Adipose tissue (tissue), 3 donors: ENCODE results near the gene SIRT7. TPM values are rescaled to one million over a fixed set of nuclear protein-coding genes. Genes with fewer than 3 reads are reported as not detected.

Experiments used
- H3K27ac ChIP-seq: one replicate; pipeline ENCODE4 v1.5.1; 2013; ENCODE audit warnings: low read depth, low read length
- WGBS, 3 donors: extraction: QIAGEN DNeasy Blood & Tissue Kit; methylation state at CpG; one replicate each; pipeline ENCODE4 v1.1.7; 2013; 5-methylcytosine and 5-hydroxymethylcytosine counted together
- polyA plus RNA-seq, 3 donors: library from polyadenylated mRNA; stranded (reverse); fragments of 200-250 nt; gene quantifications; one replicate each; pipeline ENCODE4 v1.2.3, GENCODE V29; 2013
- donor health status: healthy with polysubstance abuse.
- donor health status: Bipolar disorder and iron deficiency.
- donor health status: healthy.

Gene SIRT7
- polyA plus RNA-seq, 3 donors, result 12.6 to 19.6 (median 19.0) TPM

DNA sequence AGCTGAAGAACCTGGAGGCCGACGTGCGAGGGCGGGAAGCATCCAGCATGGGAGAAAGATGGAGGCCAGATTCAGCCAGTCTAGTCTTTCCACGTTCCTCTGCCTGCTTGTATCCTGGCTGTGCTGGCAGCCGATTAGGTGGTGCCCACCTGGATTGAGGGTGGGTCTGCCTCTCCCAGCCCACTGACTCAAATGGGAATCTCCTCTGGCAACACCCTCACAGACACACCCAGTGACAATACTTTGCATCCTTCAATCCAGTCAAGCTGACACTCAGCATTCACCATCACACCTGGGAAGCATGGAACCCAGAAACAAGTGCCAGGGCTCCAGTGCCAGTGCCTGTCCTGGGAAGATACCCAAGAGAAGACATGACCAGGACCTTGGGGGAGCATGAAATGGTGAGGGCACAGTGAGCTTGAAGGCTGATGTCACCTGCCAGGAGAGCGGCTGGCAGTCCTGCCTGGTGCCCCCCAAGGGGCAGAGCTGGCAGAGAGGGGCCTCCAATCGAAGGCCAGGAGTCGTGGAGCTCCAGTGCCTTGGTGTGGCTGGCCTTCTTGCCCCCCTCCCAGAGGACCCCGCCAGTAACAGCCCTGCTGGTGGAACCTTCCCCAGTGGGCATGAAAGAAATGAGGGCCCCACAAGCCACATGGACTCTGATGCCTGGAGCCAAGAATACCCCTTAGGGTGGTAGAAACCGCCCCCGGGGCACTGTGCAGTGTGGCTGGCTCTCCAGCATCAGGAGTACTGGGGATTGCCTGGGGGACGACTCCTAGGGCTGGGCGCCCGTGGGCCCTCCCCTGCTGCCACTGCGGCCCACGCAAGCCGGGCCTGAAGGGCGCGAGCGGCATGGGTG is 16.6 kb downstream of the SIRT7 start:
- 50 to 64% (median 53%) methylated on average over 16 to 21 of the region's 21 CpGs for WGBS, 3 donors

DNA sequence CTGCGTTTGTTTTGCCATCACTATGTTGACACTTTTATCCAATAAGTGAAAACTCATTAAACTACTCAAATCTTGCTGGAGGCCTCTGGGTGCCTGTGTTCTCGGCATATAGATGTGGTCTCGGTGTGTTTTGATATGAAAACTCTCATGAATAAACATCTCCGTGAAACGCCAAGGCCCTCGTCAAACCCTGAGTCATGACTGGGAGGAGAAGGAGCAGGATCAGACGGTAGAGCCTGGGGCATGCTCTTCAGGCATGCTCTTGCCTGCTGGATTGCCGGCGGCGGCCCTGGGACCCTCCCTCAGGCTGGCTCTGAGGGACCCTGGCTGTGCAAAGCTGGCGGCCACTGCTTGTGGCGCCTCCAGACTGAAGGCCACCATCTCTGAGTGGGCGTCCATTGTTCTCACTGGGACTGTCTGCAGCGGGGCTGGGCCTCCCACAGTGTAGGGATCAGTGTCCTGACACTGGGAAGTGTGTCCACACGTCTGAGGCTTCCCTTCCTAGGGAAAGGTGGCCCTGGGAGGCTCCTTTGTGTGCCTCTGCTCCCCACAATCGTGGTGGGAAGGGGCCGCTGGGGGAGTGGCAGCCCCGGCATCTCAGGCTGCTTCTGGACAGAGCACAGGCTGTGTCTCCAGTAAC is 17.7 kb downstream of the SIRT7 start:
- no peak overlapping the region for H3K27ac ChIP-seq

More for the DNA sequence above, 16.6 kb downstream of the SIRT7 start:
- H3K27ac ChIP-seq, result no peak overlapping the region

DNA sequence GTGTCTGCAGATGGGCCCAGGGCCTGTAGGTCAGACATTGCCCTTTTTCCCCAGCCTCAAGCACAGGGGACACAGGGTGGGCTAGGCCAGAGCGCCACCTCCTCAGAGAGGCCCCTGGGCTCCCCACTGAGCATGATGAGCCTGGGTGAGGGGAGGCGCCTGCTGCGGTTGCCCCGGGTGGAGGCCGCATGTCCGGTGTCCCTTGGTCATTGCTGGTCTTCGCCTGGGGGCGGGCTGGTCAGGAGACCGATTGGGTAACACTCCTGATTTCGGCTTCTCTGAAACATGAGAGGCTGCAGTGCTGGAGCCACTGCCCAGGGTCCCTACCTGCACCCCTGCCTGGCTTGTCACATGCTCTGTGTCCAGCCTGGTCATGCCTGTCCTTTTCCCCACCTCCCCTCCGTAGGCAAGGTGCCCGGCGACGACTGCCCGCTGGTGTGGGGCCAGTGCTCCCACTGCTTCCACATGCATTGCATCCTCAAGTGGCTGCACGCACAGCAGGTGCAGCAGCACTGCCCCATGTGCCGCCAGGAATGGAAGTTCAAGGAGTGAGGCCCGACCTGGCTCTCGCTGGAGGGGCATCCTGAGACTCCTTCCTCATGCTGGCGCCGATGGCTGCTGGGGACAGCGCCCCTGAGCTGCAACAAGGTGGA is 18.3 kb downstream of the SIRT7 start:
- no peak overlapping the region for H3K27ac ChIP-seq
- 92 to 94% (median 93%) methylated on average over 22 of the region's 22 CpGs for WGBS, 3 donors

More for the DNA sequence above, 17.7 kb downstream of the SIRT7 start:
- WGBS, 3 donors, result 81 to 85% (median 82%) methylated on average over 18 of the region's 18 CpGs

DNA sequence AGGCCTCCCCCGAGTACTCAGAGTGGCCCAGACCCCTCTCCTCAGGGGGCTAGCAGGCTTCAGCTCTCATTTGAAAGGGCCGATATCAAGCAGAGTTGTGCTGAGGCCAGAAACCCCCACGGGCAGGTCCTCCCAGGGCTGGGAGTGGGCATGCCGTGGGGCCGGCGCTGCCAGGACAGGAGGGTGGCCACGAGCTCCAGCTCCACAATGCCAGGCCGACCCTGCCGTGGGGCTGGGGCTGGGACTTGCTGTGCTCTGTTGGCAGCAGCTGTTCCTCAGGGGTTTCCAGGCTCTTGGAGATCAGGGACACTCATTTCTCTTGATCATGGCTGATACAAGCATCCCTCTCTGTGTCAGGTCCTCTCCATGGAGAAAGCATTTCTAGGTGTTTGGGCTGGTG is 19.1 kb downstream of the SIRT7 start:
- H3K27ac ChIP-seq, result no peak overlapping the region
- 84 to 92% (median 89%) methylated on average over 9 of the region's 9 CpGs for WGBS, 3 donors

DNA sequence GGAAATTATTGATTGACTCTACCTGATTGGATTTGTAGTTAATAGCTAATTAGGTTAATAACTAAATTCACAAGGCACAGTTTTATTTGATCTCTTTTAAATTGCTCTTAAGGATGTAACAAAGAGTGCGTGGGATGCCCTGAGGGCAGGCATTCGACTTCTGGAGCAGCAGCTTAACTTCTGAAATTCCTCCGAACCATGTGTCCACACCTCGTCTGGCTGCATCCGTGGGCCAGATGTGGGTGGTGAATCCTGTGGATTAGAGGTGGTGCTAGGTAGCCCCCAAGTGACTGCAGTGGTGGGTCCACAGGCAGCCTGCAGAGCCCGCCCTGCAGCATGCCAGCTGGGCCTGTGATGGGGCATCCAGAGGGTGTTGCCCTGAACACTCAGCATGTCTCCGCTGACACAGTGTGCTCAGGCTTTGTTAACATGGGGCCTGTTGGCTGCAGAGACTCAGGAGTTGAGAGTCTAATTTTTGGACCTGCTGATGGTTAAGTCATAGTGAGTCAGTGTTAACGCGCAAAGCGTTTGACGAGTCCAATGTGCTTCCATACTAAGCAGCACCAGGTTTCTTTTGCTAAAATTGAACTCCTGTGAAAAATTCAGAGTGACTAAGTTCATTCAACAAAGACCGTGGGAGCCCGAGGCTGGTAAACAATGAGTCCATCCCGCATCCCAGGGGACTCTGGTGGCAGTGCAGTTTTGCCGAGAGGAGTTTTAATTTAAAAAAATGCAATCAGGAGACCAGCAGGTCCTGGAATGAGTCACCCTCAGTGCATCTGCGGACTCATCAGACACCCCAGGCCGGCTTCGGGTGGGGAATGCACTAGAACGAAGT is 19.7 kb downstream of the SIRT7 start:
- no peak overlapping the region for H3K27ac ChIP-seq
- 91 to 93% (median 91%) methylated on average over 19 of the region's 19 CpGs for WGBS, 3 donors

DNA sequence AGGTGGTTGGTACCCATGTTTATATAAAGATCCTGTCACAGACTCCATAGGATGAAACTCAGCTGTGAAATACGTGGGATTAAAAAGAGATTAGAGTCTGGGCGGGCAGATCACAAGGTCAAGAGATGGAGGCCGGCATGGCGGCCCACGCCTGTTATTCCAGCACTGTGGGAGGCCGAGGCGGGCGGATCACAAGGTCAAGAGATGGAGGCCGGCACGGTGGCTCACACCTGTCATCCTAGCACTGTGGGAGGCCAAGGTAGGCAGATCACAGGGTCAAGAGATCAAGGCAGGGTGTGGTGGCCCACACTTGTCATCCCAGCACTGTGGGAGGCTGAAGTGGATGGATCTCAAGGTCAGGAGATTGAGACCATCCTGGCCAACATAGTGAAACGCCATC is 22.6 kb downstream of the SIRT7 start:
- H3K27ac ChIP-seq, result no peak overlapping the region
- WGBS, 3 donors, result 87 to 94% (median 93%) methylated on average over 11 of the region's 11 CpGs

DNA sequence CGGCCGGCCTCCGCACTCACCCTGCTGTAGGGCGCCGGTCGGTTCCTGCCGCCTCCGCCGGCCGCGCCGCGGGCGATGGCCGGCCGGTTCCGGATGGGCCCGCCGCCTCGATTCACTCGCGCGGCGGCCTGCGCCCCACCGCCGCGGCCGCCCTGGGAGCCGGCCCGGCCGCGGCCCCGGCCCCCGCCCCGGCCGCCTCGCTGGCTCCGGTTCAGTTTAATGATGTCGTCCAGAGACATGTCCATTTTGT is 26.7 kb downstream of the SIRT7 start:
- H3K27ac ChIP-seq, result peak overlapping the region; percentile 78
- WGBS, 3 donors, result 0 to 2% (median 1%) methylated on average over 15 to 40 of the region's 40 CpGs

DNA sequence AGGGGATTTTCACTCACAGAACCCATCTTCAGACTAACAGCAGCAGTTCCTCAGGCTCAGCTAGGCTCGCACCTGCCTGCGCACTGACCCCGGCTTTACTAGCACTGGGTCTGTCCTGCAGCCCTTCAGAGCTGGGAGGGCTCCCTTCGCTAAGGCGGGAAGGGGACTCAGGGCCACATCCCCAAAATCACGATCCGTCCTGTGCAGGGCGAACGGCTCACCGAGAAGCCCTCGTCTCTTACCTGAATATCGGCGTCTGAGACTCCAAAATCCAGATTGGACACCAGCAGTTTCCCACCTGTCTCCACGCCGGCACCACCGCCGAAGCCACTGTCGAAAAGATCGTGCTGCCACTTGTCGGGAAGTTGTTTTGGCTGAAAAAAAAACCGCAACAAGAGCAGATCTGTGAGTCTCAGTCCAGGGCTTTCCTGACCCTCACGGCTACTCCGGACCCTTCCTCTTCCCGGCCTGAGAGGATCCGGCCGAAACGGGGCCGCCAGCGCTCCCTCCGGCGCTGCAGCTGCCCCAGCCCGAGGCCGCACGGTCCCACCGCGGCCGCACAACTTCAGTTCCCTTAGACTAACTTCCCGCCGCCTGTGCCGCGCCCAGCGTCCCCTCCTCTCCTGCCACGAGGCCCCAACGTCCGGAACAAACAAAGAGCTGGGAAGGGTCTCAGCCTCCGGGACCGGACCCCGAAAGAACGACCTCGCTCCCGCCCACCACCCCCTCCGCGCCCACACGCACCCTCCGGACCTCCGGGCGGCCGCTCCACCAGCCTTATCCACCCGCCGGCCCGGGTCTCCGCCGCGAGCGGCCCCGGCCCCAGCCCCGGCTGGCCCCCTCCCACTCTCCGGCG is 27.3 kb downstream of the SIRT7 start:
- WGBS, 3 donors, result 6 to 8% (median 7%) methylated on average over 57 to 69 of the region's 69 CpGs

DNA sequence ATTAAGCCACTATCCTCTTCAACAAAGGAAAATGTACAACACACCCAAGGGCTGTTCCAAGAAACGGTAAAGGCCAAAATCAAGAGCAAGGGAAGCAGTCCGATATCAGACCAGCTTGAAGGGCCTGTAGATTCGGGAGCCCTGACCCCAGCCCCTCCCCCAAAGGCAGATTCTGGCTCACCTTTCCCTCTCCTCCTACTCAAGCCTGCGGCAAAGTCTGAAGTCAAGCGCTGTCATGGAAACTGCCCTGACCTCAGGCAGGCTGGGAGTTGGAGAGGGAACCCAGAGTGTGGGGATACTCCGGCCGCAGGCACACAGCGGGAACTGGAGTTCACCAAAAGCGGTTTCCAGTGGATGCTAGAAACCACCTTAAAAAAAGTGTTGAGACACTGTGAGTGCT is 28.4 kb downstream of the SIRT7 start:
- no peak overlapping the region for H3K27ac ChIP-seq
- 85 to 94% (median 91%) methylated on average over 9 of the region's 9 CpGs for WGBS, 3 donors

More for the DNA sequence above, 27.3 kb downstream of the SIRT7 start:
- peak overlapping the region; percentile 78 for H3K27ac ChIP-seq

DNA sequence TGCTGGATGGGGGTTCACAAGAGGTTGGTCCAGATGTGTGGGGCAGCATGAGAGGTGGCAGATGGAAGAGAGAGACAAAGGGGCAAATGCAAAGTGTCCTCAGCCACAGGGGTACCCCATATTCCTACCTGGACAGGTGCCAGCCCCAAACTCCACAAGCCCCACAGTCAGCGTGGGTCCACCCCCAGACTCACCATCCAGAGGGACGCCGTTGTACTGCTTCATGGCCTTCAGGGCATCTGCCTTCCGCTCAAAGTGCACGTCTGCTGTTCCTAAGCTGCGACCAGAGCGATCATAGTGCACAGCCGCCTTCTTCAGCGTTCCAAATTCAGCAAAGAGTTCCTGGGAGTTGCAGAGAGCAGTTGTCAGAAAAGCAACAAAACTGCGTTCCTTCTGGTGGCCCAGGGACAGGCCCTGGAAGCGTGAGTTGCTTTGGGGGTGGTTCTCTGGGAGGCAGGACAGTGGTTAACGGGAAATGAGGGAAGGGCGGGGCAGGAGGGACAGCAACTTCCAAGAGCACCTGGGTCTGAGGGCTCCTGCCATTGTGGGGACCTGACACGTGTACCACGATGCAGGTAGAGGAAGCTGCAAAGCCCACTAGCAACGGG is 28.9 kb downstream of the SIRT7 start:
- H3K27ac ChIP-seq, result no peak overlapping the region
- WGBS, 3 donors, result 90 to 92% (median 90%) methylated on average over 16 of the region's 16 CpGs

DNA sequence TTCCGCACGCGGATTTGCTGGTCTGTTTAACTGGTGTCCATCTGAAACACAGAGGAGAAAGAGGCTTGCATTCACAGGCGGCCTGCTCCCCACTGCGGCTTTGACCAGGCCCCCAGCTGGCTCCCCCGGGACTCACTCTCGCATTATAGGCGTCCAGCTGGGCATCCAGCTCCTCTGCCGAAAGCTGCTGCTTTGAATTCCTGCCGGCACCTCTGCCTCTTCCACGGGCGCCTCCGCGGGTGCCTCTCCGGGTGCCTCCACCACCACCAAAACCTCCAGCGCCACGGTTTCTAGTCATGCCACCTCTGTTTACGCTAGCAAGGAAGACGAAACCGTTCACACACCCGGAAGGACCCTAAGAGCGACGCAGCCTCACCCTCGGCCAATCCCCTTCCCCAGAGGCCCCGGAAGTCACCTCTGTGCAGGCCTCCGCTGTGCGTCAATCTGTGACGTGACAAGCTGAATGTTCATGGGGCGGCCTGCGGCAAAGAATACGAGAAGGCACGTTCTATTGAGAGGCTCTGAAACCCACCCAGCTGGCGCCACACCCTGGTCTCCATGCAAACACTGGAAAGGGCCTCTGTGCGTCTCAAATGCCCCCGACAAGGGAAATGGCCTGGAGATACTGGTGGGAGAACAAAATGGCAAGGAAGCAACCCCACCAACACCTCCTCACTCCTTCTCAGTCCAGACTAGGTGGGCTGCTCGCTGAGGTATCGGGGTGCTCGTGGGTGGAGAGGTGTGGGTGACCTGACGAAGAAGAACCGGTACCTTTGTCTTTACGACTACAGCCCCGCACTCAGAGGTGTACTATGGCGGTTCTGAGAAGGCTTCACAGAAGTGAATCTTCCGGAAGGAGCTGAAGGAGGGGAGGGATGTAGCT is 29.6 kb downstream of the SIRT7 start:
- H3K27ac ChIP-seq, result no peak overlapping the region
- 93 to 95% (median 93%) methylated on average over 44 of the region's 44 CpGs for WGBS, 3 donors

DNA sequence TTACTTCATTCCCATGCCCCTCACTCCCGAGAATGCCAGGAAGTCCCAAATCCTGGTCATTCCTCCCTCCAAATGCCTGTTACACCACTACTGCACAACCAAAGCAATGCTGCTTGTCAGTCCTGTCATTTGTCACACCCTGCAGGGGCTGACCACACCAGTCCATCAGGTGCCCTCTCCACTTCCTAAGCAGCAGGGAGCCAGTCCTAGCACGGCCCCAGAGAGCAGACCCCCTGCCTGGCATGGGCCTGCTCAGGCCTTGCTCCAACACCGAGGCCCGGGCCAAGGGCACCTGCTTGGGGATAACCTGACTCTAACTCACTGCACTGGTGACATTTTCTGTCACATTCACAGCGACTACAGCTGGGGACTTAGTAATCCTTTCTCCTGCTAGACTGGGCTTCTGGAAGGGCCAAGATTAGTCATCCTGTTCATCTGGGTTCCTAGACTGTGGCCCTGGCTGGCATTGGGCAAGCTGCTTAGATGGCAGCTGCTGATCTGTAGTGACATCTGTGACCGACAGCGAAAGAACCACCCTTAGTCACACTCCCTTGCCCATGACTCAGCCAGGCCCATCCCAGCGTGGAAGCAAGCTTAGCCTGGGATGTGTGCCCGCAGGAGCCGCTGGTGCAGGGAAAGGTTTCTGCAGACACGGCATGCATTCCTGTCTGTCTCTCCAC is 32.0 kb downstream of the SIRT7 start:
- 90 to 94% (median 92%) methylated on average over 11 of the region's 11 CpGs for WGBS, 3 donors
- no peak overlapping the region for H3K27ac ChIP-seq

DNA sequence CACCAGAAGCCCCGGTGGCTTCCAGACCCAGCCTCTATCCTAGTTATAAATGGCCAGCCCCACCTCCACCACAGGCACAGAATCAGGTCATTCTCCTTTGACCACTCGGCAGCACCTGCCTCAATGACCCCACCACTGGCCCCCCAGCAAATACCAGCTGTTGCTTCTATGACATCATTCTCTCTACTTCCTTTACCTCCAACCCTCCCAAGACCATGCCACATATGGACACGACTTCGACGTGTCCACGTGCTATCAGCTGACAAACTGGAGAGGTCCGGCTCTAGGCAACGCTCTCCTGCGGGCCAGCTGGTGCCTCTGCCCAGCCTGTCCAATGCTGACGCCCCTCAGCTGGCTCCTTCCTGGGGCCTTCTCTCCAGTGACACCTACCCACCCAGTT is 32.5 kb downstream of the SIRT7 start:
- H3K27ac ChIP-seq, result no peak overlapping the region
- WGBS, 3 donors, result 89 to 91% (median 91%) methylated on average over 10 of the region's 10 CpGs

DNA sequence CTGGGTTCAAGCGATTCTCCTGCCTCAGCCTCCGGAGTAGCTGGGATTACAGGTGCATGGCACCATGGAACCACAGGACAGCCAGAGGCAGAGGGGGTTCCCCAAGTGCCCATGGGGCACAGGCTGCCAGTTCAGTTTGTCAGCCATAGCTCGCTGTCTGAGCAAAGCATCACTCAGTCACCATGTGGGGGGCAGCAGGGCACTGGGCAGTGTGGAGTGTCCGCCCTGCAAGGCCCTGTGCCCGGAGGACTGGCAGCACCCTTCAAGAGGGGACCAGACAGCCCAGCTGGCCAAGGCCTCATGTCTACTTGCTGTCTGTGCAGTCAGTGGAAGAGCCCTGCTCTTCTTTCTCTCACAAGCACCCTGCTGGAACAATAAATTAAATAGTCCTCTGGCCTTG is 33.0 kb downstream of the SIRT7 start:
- 93 to 95% (median 94%) methylated on average over 5 of the region's 5 CpGs for WGBS, 3 donors
- no peak overlapping the region for H3K27ac ChIP-seq

DNA sequence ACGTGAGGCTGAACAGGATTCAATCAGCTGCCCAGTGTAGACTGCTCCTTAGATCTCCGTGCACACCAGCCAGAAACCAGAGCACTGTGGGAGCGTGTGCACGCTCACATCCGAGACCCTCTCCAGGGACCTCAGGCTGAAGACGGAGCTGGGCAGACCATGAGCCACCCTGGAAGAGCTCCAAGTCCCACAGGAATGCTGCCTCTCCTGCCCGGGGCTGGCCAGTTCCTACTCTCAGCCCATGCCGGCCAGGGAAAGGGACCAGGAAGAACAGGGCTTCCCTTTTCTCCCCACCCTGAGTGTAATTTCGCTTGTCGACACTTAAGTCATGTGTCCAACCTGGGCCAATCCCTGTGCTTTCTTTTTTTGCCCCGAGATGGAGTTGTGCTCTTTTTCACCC is 33.5 kb downstream of the SIRT7 start:
- WGBS, 3 donors, result 53 to 75% (median 65%) methylated on average over 11 of the region's 11 CpGs
- H3K27ac ChIP-seq, result no peak overlapping the region

DNA sequence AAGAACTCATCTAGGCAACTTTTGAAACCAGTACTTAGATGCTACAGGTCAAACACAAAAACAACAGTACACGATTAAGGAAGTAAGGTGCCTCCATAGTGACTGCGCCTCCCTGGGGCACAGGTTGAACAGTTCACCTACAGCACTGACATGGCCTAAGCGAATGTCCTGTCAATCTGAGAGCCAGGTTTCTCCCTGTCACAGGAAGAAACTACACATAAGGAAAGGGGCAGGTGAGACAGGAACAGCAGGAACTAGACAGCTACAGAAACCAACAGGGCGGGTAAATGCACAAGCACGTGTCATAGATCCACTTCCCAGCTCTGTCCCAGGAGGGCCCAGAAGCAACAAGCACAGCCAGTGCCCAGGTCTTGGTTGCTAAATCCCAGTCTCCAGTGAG is 38.9 kb downstream of the SIRT7 start:
- 86 to 87% (median 87%) methylated on average over 5 of the region's 5 CpGs for WGBS, 3 donors
- H3K27ac ChIP-seq, result no peak overlapping the region
